ENCODE results near the gene GOLM1.

Gene GOLM1

DNA sequence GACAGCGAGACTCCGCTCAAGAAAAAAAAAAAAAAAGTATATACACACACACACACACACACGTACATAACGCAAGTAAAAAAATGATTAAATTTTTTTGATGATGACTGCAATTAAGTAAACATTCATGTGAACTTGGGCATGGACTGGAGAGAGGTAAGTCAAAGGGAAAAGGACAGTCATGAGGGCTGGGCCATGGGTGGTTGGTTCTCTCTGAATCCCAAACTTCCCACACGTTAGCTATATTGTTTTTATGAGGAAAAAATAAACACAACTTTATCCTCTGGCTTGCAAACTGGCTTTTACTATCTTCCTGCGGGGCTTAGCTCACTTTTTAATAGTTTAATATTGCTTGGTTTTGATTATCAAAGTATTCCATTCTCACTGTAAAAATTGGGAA is 53.7 kb downstream of the GOLM1 start:
- no peak for DNase-seq (ENCODE audit: low spot score)

GRCh38 chr9:86043999-86044398 is 55.4 kb downstream of the GOLM1 start:
- no peak for DNase-seq (ENCODE audit: low spot score)

- DNase-seq (ENCODE audit: low spot score): no peak
These were observed 55.8 kb downstream of the GOLM1 start for GRCh38 chr9:86043586-86043985.

DNA sequence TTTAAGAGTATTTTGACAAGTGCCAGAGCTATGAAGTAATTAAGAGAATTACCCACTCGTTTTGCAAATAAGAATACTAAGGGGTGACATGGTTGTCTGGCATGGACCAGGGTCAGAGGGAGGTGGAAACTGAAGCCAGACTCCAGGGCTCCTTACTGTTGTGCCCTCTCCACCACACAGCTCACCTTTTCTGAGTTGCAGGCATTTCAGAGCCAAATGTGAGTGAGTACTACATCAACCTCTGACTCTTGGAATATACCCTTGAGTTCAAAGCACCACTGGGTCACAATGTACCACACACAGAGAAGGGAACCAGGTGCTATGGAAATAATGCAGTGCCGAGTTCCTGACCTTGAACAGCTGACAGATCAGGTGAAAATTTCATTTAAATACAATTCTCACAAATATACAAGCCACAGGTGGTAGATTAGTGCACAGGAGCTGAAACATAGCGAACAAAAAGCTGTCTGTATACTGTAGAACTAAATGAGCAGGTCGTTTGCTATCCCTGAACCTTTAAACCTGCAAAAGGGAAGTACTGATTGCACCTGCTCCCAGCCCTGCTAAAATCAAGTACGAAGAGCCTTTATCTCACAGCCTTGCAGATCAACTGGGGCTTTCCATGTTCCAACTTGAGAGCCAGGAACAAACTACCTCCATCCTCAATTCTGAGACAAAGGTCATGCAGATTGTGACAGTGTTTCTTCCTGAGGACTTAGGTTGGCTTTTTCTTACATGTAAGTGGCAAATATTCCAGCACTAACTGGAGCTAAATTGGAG is 57.0 kb downstream of the GOLM1 start:
- DNase-seq (ENCODE audit: low spot score): no peak

GRCh38 chr9:86041311-86041741 is 58.0 kb downstream of the GOLM1 start:
- no peak for DNase-seq (ENCODE audit: low spot score)

GRCh38 chr9:86040861-86041155 is 58.5 kb downstream of the GOLM1 start:
- DNase-seq (ENCODE audit: low spot score): no peak

GRCh38 chr9:86039991-86040860 is 59.1 kb downstream of the GOLM1 start:
- no peak for DNase-seq (ENCODE audit: low spot score)

DNA sequence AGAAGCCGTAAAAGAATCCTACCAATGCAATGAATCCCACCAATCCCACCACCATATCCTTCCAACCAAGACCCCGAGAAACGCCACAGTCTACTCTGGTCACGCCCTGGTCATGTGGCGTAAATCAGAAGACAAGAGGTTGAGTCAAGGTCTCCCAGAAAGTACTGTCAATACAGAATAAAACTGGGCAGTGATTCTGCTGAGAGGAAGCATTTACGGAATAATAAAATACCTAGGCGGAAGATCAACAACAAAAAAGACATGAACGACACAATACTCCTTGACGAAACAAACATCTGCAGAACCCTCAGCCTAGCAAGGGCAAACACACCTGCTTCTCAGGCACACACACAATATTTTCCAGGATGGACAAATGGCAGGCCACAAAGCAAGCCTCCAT is 62.8 kb downstream of the GOLM1 start:
- no peak for DNase-seq (ENCODE audit: low spot score)

DNA sequence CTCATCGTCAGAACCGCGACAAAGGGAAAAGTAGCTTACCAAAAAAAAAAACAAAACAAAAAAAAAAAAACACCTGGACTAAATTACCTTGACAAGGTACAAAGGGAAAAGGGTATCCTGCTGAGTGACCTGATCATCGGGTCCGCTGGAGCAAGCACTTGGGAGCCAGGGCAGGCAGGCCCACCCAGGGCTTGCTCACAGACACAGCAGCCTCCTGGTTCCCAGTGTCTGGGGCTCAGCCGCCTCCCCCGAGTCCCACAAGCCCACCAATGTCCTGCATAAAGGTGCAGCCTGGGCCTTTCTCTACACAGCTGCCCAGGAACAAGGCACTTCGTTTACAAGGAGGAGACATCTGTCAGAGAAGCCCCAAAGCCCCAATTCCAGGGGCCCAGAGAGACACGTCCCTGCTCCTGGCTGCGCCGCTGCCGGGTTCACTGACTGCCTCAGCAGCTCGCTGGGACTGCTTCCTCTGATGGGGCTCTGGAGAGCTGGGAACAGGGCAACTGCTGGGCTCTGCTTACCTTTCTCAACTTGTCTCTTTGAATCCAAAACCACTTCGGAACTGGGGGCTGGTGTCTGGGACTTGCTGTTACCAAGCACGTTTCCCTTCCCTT is 63.4 kb downstream of the GOLM1 start:
- no peak for DNase-seq (ENCODE audit: low spot score)

GRCh38 chr9:86034863-86035734 is 64.3 kb downstream of the GOLM1 start:
- DNase-seq (ENCODE audit: low spot score): peak; percentile 26

DNA sequence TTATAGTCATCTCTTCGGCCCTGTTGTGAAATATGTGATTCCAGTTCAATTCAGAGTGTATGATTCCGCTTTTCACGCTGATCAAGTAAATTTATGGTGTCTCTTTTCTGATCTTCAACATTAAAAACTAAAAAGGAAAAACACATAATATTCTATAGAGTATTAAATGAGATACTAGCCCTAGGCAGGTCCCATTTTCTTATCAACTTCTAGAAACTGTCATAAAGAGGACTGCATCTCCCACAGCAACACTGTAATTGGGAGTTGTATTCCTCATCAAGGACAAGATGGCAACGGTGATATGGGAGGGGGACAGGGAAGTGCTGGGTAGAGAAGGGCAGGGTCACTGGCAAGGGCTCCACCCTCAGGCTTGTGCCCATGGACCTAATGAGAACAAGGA is 71.6 kb downstream of the GOLM1 start:
- no peak for DNase-seq (ENCODE audit: low spot score)

DNA sequence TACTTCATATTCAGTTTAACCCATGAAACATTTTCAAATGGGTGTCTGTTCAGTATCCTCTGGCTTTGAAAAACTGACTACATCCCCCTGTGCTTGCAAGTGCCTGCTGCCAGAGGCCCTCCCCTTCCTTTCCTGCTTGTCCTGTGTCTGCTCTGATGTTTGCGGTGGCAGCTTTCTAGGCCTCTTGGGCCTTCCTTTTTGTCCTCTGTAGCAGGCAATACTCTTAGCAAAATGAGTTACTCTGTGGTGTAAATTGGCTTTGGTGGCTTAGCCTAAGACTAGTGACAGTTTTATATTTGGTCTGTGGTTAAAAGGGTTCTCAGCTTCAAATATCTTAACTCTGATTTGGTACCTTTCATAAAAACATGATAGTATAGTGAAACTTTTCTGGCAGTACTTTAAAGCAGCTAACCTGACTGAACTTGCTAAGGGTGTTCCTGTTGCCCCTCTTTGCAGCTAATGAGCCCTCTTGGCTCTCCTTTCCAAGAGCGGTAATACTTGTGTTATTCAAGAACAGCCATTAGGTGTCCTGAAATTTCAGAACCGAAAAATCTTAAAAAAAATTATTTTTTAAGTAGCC is 76.6 kb downstream of the GOLM1 start:
- no peak for DNase-seq (ENCODE audit: low spot score)

- DNase-seq (ENCODE audit: low spot score): no peak
These were observed 78.2 kb downstream of the GOLM1 start for GRCh38 chr9:86021166-86021565.

- no peak for DNase-seq (ENCODE audit: low spot score)
These were observed 78.6 kb downstream of the GOLM1 start for GRCh38 chr9:86020731-86021130.

DNA sequence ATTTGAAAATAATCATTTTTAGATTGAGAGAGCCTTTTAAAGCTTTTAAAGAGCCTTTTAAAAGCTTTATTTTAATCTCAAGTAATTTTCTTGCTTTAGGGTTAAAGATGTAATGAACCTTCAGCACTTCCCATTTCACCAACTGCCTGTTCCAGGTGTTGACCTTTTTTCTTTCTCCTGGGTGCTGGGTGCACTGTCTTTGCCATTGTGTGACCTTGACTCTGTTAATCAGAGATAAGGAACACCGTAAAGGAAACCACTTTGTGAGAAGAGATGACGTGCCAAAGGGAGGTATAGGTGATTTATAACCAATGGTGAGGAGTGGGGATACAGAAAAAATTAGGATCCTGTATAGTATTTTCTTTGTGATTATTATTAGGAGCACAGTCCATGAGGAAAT is 90.2 kb downstream of the GOLM1 start:
- DNase-seq (ENCODE audit: low spot score): no peak

DNA sequence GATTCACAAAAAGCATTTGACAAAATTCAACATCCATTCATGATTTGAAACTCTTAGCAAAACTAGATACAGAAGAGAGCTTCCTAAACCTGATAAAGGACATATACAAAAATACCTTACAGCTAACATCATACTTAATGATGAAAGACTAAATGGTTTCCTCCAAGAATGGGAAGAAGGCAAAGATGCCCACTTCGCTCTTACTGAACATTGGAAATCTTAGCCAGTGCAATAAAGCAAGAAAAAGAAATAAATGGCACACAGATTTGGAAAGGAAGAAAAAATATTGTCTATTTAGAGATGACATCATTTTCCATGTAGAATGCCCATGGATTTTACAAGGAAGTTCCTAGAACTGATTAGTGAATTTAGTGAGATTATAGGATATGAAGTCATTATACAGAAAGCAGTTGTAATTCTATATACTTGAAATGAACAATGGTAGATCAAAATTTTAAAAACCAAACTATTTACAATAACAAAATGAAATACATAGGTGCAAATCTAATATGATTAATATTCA is 94.0 kb downstream of the GOLM1 start:
- no peak for DNase-seq (ENCODE audit: low spot score)

- no peak for DNase-seq (ENCODE audit: low spot score)
These were observed 103.8 kb downstream of the GOLM1 start for GRCh38 chr9:85995599-85995998.

- DNase-seq (ENCODE audit: low spot score): no peak
These were observed 104.3 kb downstream of the GOLM1 start for GRCh38 chr9:85995097-85995496.

GRCh38 chr9:85994191-85994590 is 105.2 kb downstream of the GOLM1 start:
- no peak for DNase-seq (ENCODE audit: low spot score)

- DNase-seq (ENCODE audit: low spot score): no peak
These were observed 112.1 kb downstream of the GOLM1 start for GRCh38 chr9:85987236-85987635.

DNA sequence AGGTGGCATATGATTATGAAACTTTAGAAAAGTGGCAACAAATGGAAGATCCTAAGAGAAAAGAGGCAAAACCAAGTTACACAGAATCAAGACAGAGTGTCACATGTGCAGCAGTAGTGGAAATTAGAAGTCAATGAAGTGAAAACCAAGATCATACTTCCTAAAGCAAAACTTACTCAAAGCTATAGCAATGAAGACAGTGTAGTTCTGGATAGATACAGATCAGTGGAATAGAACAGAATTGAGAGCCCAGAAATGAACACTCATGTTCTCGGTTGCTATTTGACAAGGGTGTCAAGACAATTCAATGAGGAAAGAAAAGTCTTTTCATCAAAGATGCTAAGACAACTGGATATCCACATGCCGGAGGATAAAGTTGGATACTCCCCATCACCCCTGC is 114.9 kb downstream of the GOLM1 start:
- DNase-seq (ENCODE audit: low spot score): no peak

- no peak for DNase-seq (ENCODE audit: low spot score)
These were observed 118.0 kb downstream of the GOLM1 start for GRCh38 chr9:85981369-85981768.
